ENCODE measurements around the gene GNPTG.
"Not testable (repeated sequence)": the region's sequence is repeated elsewhere in the genome, so short reads cannot be mapped to it uniquely, and the experiment has no call there.

Gene GNPTG

DNA sequence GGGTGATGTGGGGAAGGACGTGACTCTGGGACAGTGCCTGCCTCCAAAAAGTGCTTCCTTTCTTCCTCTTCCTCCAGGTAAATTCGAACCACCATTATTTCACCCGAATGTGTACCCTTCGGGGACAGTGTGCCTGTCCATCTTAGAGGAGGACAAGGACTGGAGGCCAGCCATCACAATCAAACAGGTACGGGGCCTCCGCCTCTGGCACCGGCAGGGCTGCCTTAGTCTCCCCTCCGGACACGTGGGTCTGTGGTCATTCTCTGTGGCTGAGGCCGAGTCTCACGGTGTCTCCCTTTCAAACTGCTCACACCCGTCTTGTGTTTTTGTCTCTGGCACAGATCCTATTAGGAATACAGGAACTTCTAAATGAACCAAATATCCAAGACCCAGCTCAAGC lies 31.6 kb upstream of the GNPTG start:
- DNase-seq: no peak

GRCh38 chr16:1320658-1321240 lies 31.0 kb upstream of the GNPTG start:
- DNase-seq: no peak

DNA sequence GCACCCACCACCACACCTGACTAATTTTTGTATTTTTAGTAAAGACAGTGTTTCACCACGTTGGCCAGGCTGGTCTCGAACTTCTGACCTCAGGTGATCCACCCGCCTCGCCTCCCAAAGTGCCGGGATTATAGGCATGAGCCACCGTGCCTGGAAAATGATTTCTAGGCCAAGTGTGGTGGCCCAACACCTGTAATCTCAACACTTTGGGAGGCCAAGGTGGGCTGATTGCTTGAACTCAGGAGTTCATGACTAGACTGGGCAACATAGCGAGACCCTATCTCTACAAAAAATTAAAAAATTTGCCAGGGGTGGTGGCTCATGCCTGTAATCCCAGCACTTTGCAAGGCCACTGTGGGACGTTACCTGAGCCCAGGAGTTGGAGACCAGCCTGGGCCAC lies 29.3 kb upstream of the GNPTG start:
- no peak for DNase-seq

GRCh38 chr16:1323296-1324239 lies 28.2 kb upstream of the GNPTG start:
- DNase-seq: no peak

- no peak for DNase-seq
Measured at GRCh38 chr16:1324286-1324826, 27.4 kb upstream of the GNPTG start.

- DNase-seq: no peak
Measured at GRCh38 chr16:1325261-1325660, 26.5 kb upstream of the GNPTG start.

- DNase-seq: no peak
Measured at GRCh38 chr16:1325673-1326371, 25.9 kb upstream of the GNPTG start.

GRCh38 chr16:1326391-1326790 lies 25.3 kb upstream of the GNPTG start:
- DNase-seq: no peak

- no peak for DNase-seq
Measured at GRCh38 chr16:1326946-1327618, 24.6 kb upstream of the GNPTG start.

- no peak for DNase-seq
Measured at GRCh38 chr16:1327619-1327947, 24.1 kb upstream of the GNPTG start.

- DNase-seq: not testable (repeated sequence)
Measured at GRCh38 chr16:1328136-1328535, 23.6 kb upstream of the GNPTG start.

DNA sequence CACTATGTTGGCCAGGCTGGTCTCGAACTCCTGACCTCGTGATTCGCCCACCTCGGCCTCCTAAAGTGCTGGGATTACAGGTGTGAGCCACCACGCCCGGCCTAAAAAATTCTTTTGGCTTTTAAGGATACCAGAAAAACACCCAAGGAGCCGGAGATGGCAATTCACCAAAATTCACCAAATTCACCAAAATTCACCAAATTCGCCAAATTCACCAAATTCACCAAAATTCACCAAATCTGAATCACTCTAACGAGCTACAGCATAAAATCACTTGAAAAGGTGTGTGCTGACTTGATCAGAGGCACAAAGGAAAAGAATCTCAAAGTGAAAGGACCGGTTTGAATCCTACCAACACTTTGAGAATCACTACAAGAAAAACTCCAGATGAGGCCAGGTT lies 22.8 kb upstream of the GNPTG start:
- DNase-seq: not testable (repeated sequence)

GRCh38 chr16:1330260-1330914 lies 21.3 kb upstream of the GNPTG start:
- peak; percentile 62 for DNase-seq

GRCh38 chr16:1330931-1331711 lies 20.6 kb upstream of the GNPTG start:
- no peak for DNase-seq

- DNase-seq: peak; percentile 38
Measured at GRCh38 chr16:1331712-1332617, 19.8 kb upstream of the GNPTG start.

DNA sequence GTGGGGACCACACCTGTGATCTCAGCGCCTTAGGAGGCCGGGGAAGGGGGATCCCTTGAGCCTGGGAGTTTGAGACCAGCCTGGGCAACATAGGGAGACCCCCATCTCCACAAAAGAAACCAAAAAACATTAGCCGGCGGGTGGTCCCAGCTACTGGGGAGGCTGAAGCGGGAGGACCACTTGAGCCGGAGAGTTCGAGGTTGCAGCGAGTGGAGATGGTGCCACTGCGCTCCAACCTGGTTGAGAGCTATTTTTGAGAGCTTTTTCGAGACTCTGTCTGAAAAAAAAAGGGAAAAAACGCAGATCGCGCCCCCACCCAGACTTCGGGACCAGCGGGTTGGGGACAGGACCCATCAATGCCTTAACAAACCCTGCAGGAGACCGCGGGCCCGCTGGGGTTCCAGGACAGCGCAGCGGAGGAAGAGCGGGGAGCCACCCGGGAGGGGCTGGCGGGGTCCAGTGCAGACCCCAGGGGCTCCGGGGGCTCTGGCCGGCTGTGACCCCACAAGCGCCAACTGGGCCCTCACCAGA lies 19.0 kb upstream of the GNPTG start:
- no peak for DNase-seq

DNA sequence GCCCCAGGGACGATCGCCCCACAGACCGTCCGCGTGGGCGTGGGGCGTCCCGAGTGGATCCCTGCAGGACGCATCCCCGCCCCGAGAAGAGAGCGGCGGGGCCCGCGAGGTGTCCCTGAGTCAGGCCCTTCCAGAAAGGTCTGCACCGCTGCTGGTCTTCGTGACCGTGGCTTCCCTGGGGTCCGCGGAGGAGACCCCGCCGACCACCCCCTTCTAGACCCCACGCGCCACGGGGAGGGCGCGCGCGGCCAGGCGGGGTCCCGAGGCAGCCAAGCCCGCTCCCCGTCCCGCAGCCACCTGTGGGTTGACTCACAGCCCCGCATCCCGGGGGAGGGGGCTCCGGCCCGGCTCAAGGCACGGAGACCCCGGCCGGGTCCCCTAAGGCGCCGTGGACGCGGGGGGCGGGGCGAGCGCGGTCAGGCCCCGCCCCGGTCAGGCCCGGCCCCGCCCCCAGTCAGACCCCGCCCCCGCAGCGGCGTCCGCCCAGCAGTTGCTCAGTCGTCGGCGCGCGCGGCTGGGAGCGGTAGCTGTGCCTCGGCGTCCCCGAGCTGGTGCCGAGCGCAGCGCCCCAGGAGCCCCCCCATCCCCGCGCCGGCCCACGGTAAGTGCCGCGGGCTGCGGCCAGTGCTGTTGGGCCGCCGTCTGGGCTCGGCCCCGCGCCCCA lies 18.4 kb upstream of the GNPTG start, which contains the start of gene BAIAP3:
Gene BAIAP3, plus strand, starts transcription at position 497 of the 664 bp plus-strand sequence. CDS start 4,905 bp downstream, outside the sequence.
- DNase-seq: peak; percentile 65

DNA sequence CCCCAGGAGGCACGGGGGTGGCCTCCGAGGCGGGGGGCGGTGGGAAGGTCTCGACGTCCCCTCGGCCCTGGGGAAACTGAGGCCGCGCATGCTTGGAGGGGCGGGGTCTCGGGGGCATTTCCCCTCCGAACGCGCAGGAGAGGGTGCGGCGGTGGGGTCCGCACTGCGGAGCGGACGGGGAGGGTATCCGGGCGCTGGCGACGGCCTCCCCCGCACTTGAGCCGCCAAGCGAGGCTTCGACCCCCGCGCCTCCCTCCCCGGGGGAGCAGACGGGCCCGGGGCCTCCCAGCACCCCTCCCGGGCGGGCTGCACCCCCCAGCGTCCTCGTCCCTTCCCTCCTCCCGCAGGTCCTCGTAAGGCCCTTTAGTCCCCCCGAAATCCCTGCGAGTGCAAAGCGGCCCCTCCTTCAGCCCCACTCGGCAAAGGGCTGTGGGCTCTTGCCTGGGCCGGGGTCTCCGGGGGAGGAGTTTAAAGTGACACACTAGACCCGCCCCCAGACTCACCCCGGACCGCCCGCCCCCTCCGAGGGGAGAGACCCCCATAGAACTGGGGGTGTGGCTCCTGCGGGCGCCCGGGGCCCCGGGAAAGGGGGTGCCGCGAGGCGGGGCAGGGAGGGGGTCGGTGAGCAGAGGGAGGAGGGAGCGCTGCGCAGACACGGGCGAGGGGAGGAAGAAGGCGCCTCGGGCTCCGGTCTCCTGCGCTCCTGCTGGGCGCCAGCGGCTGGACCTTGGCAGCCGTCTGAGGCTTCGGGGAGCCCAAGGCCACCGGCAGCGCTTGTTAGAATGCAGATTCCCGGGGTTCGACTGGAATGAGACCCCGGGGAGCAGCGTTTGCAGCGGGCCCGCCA lies 17.7 kb upstream of the GNPTG start:
- no peak for DNase-seq

GRCh38 chr16:1334739-1335138 lies 17.0 kb upstream of the GNPTG start:
- no peak for DNase-seq
